K562 (cell line): ENCODE measurements around the gene CDCP1. TPM values are rescaled to one million over a fixed set of nuclear protein-coding genes. Genes with fewer than 3 reads are reported as not detected.
A peak's percentile ranks its signal among the peaks of the same experiment; 100 is the strongest.

Source experiments
- DPF2 ChIP-seq: fragments of 450-650 bp; IDR thresholded peaks from 2 replicates; pipeline ENCODE4 v1.6.1; 2016
- FOSL1 ChIP-seq: fragments of 200-800 bp; sonication (Bioruptor generic); conservative IDR thresholded peaks from 2 replicates; pipeline ENCODE4 v1.6.1; 2016; ENCODE audit warnings: missing genetic modification characterization, missing compliant biosample characterization
- GTF2E2 ChIP-seq: fragments of 200-800 bp; sonication (Bioruptor generic); IDR thresholded peaks from 2 replicates; pipeline ENCODE4 v1.6.1; 2016; ENCODE audit warnings: missing genetic modification characterization, missing compliant biosample characterization
- JUN ChIP-seq, 2 experiments: sonication (generic) in 1 of 2; formaldehyde crosslinking in 1 of 2; IDR thresholded peaks; 2 replicates each; pipeline versions ENCODE4 v1.6.1 to v1.8.0; 2012 to 2022; ENCODE audit warnings: borderline replicate concordance in 2 of 2, mild to moderate bottlenecking in 2 of 2, improper control_type of control experiment in 1 of 2, low read depth in 1 of 2, low read length in 1 of 2, missing genetic modification reagents in 1 of 2
- NCOA1 ChIP-seq: fragments of 450-650 bp; IDR thresholded peaks from 2 replicates; pipeline ENCODE4 v1.6.1; 2016; ENCODE audit warnings: low read depth
- POLR3G ChIP-seq: IDR thresholded peaks from 2 replicates; pipeline ENCODE4 v1.6.1; 2011; ENCODE audit not compliant: insufficient read length, insufficient replicate concordance; ENCODE audit errors: extremely low read depth
- SNIP1 ChIP-seq: fragments of 450-650 bp; IDR thresholded peaks from 2 replicates; pipeline ENCODE4 v1.7.1; 2017; ENCODE audit warnings: low read depth, mild to moderate bottlenecking
- TCF3 ChIP-seq: sonication (generic); formaldehyde crosslinking; IDR thresholded peaks from 2 replicates; pipeline ENCODE4 v1.4.0; 2020; ENCODE audit warnings: mild to moderate bottlenecking, missing genetic modification reagents
- ZC3H11A ChIP-seq: IDR thresholded peaks from 2 replicates; pipeline ENCODE4 v1.6.1; 2012; ENCODE audit warnings: low read depth, low read length, improper control_type of control experiment
- ZEB2 ChIP-seq: fragments of 450-650 bp; IDR thresholded peaks from 2 replicates; pipeline ENCODE4 v1.6.1; 2016
- ZFP1 ChIP-seq: fragments of 450-650 bp; formaldehyde crosslinking; IDR thresholded peaks from 2 replicates; pipeline ENCODE4 v1.4.0; 2020; ENCODE audit warnings: mild to moderate bottlenecking, mixed read lengths
- ZFP30 ChIP-seq: fragments of 250-450 bp; sonication (Bioruptor Pico); IDR thresholded peaks from 2 replicates; pipeline ENCODE4 v1.8.0; 2022; ENCODE audit warnings: moderate library complexity, mild to moderate bottlenecking, inconsistent platforms, borderline replicate concordance
- ZNF121 ChIP-seq: sonication (generic); formaldehyde crosslinking; conservative IDR thresholded peaks from 2 replicates; pipeline ENCODE4 v1.8.0; 2022; ENCODE audit warnings: missing genetic modification reagents
- ZNF3 ChIP-seq: fragments of 250-450 bp; sonication (Bioruptor Pico); IDR thresholded peaks from 2 replicates; pipeline ENCODE4 v1.5.0; 2021; ENCODE audit warnings: mild to moderate bottlenecking, moderate library complexity
- polyA plus RNA-seq, 8 experiments: library from polyadenylated mRNA; depleted of rRNA in 4 of 8; stranded (reverse) in 5 of 8; unstranded in 3 of 8; fragments of >200 nt; fragmentation: Nextera tagmentation in 2 of 8; fragmentation: Illumina TruSeq in 1 of 8; extraction: Ambion mirVana in 2 of 8; extraction: Trizol in 1 of 8; gene quantifications; 2 replicates each; pipeline versions ENCODE4 v1.2.1 to v1.2.3, GENCODE V29; 2011 to 2014; ENCODE audit warnings: inconsistent platforms in 1 of 8, missing spikeins in 1 of 8
- total RNA-seq, 7 experiments: library from RNA; depleted of rRNA in 6 of 7; stranded (reverse); fragments of >200 nt in 6 of 7; fragmentation: Illumina TruSeq in 2 of 7; extraction: Trizol in 2 of 7; gene quantifications; 2 replicates each; pipeline versions ENCODE4 v1.2.1 to v1.2.3, GENCODE V29; 2011 to 2021; ENCODE audit warnings: low replicate concordance in 1 of 7
- TF ChIP-seq, protein P1 (sequence below): fragments of 450-650 bp; conservative IDR thresholded peaks from 2 replicates; pipeline ENCODE4 v1.6.1; 2016; ENCODE audit warnings: missing genetic modification characterization, low read depth, mild to moderate bottlenecking, control low read depth, missing compliant biosample characterization
- TF ChIP-seq, protein P2 (sequence below): sonication (generic); formaldehyde crosslinking; IDR thresholded peaks from 2 replicates; pipeline ENCODE4 v1.8.1; 2023; ENCODE audit warnings: missing genetic modification reagents, mild to moderate bottlenecking, borderline replicate concordance
- TF ChIP-seq, protein P3 (sequence below): IDR thresholded peaks from 2 replicates; pipeline ENCODE4 v1.6.1; 2011; ENCODE audit not compliant: insufficient read length; ENCODE audit errors: extremely low read depth
- TF ChIP-seq, protein P4 (sequence below): sonication (generic); formaldehyde crosslinking; IDR thresholded peaks from 2 replicates; pipeline ENCODE4 v1.8.0; 2022; ENCODE audit warnings: missing genetic modification reagents, mild to moderate bottlenecking, moderate library complexity, borderline replicate concordance

Gene CDCP1
- total and polyA plus RNA-seq, 9 of the 15 experiments (the other 6 are each of a cell fraction or from before 2014, with no cell fraction given) = 3.9 to 16.4 (median 5.2) TPM

DNA sequence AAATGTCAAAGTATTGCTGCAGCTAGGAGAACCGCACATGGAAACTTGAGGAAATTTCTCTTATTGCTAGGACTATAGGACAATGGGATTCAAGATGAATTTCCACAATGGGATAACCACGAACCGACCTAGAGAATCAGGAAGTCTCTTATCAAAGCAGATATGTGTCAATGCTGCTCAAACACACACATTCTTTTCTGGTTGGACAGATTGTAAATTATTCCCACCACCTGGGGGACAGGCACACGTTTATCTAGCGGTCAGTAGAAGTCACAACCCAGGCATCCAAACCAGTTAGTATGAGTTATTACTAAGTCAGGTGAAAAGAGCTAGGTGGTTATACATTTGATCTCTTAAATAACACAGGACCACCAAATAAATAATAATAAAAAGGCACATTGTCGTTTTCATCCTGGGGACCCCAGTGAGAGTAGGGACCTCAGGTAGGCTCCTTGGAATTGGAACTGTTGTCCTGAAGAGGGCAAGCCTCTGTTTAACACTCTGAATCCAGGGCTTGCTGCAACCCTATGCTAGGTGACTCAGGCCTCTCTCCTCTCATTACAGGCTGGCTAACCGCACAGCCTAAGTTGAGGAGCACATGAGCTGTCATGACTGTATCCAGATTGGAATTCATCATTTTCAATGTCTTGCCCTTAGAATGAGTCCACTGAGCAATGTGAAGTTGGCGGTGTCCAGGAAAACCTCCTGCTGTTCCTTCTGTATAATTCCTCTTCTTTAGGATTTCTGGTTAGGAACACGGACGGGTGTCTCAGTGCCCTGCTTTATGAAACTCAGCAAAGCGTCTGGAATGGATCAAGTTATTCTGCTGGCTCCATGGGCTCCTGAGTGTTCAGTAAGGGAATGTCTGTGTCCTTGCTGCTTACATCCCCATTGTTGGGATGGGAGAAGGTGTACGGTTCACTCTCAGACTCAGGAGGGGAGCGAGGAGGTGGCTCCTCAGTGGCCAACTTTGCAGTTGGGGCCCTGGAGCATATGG, 61.1 kb downstream of the CDCP1 start (continued):
- TF ChIP-seq ZFP30 (CRISPR knock-in tag) (no peak), ZNF3 (CRISPR knock-in tag) (no peak), POLR3G (no peak), ZC3H11A (no peak), ZNF121 (CRISPR knock-in tag) (no peak), GTF2E2 (tag) (peak; percentile 39; the same call in 1 of the 2 replicates), ZFP1 (CRISPR knock-in tag) (no peak), FOSL1 (peak; percentile 81), DPF2 (0 out of 2 replicates have a peak, but pooled peaks have one; percentile 29), ZEB2 (peak; percentile 50; the same call in 1 of the 2 replicates), SNIP1 (no peak), TCF3 (CRISPR knock-in tag) (peak; percentile 51), NCOA1 (no peak), JUN (IDR thresholded peaks at IDR 0.05; ENCODE audit: borderline replicate concordance, low read depth, low read length) (0 out of 2 replicates have a peak, but pooled peaks have one; percentile 50), JUN (CRISPR knock-in tag; IDR thresholded peaks at IDR 0.05; ENCODE audit: borderline replicate concordance) (no peak)
- TF ChIP-seq, protein P1, sequence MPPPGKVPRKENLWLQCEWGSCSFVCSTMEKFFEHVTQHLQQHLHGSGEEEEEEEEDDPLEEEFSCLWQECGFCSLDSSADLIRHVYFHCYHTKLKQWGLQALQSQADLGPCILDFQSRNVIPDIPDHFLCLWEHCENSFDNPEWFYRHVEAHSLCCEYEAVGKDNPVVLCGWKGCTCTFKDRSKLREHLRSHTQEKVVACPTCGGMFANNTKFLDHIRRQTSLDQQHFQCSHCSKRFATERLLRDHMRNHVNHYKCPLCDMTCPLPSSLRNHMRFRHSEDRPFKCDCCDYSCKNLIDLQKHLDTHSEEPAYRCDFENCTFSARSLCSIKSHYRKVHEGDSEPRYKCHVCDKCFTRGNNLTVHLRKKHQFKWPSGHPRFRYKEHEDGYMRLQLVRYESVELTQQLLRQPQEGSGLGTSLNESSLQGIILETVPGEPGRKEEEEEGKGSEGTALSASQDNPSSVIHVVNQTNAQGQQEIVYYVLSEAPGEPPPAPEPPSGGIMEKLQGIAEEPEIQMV = no peak
- TF ChIP-seq, protein P2, sequence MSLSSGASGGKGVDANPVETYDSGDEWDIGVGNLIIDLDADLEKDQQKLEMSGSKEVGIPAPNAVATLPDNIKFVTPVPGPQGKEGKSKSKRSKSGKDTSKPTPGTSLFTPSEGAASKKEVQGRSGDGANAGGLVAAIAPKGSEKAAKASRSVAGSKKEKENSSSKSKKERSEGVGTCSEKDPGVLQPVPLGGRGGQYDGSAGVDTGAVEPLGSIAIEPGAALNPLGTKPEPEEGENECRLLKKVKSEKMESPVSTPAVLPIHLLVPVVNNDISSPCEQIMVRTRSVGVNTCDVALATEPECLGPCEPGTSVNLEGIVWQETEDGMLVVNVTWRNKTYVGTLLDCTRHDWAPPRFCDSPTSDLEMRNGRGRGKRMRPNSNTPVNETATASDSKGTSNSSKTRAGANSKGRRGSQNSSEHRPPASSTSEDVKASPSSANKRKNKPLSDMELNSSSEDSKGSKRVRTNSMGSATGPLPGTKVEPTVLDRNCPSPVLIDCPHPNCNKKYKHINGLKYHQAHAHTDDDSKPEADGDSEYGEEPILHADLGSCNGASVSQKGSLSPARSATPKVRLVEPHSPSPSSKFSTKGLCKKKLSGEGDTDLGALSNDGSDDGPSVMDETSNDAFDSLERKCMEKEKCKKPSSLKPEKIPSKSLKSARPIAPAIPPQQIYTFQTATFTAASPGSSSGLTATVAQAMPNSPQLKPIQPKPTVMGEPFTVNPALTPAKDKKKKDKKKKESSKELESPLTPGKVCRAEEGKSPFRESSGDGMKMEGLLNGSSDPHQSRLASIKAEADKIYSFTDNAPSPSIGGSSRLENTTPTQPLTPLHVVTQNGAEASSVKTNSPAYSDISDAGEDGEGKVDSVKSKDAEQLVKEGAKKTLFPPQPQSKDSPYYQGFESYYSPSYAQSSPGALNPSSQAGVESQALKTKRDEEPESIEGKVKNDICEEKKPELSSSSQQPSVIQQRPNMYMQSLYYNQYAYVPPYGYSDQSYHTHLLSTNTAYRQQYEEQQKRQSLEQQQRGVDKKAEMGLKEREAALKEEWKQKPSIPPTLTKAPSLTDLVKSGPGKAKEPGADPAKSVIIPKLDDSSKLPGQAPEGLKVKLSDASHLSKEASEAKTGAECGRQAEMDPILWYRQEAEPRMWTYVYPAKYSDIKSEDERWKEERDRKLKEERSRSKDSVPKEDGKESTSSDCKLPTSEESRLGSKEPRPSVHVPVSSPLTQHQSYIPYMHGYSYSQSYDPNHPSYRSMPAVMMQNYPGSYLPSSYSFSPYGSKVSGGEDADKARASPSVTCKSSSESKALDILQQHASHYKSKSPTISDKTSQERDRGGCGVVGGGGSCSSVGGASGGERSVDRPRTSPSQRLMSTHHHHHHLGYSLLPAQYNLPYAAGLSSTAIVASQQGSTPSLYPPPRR (CRISPR knock-in tag) = peak; percentile 63; the same call in 1 of the 2 replicates
- TF ChIP-seq, protein P3, sequence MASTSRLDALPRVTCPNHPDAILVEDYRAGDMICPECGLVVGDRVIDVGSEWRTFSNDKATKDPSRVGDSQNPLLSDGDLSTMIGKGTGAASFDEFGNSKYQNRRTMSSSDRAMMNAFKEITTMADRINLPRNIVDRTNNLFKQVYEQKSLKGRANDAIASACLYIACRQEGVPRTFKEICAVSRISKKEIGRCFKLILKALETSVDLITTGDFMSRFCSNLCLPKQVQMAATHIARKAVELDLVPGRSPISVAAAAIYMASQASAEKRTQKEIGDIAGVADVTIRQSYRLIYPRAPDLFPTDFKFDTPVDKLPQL = no peak
- TF ChIP-seq, protein P4, sequence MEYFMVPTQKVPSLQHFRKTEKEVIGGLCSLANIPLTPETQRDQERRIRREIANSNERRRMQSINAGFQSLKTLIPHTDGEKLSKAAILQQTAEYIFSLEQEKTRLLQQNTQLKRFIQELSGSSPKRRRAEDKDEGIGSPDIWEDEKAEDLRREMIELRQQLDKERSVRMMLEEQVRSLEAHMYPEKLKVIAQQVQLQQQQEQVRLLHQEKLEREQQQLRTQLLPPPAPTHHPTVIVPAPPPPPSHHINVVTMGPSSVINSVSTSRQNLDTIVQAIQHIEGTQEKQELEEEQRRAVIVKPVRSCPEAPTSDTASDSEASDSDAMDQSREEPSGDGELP (CRISPR knock-in tag) = no peak; the same call in 1 of the 2 replicates
